K562 (cell line): ENCODE measurements around the gene KIF15. TPM values are rescaled to one million over a fixed set of nuclear protein-coding genes. Genes with fewer than 3 reads are reported as not detected.

Experiments
- ADNP ChIP-seq: fragments of 200-800 bp; sonication (Bioruptor generic); IDR thresholded peaks from 2 replicates; pipeline ENCODE4 v1.6.1; 2016; ENCODE audit warnings: missing genetic modification characterization, missing compliant biosample characterization
- CC2D1A ChIP-seq: fragments of 450-650 bp; IDR thresholded peaks from 2 replicates; pipeline ENCODE4 v1.6.1; 2017; ENCODE audit warnings: mild to moderate bottlenecking
- CREB3L1 ChIP-seq: fragments of 450-650 bp; IDR thresholded peaks from 2 replicates; pipeline ENCODE4 v1.6.1; 2014; ENCODE audit warnings: low read depth, mild to moderate bottlenecking, moderate library complexity, borderline replicate concordance
- ELF4 ChIP-seq: fragments of 450-650 bp; formaldehyde crosslinking; IDR thresholded peaks from 2 replicates; pipeline ENCODE4 v1.4.0; 2022; ENCODE audit warnings: missing genetic modification characterization
- FOXP1 ChIP-seq: sonication (generic); formaldehyde crosslinking; IDR thresholded peaks from 2 replicates; pipeline ENCODE4 v1.8.0; 2022; ENCODE audit warnings: mild to moderate bottlenecking, missing genetic modification reagents
- HLTF ChIP-seq: fragments of 450-650 bp; IDR thresholded peaks from 2 replicates; pipeline ENCODE4 v1.6.1; 2016
- HNRNPL ChIP-seq: fragments of 200-400 bp; formaldehyde crosslinking; IDR thresholded peaks from 2 replicates; pipeline ENCODE4 v1.6.1; 2017; ENCODE audit warnings: low read depth, mild to moderate bottlenecking, low read length
- IFI16 ChIP-seq: fragments of 250-450 bp; sonication (Bioruptor Pico); IDR thresholded peaks from 2 replicates; pipeline ENCODE4 v2.1.2; 2022; ENCODE audit warnings: mild to moderate bottlenecking, inconsistent platforms
- KHSRP ChIP-seq: fragments of 450-650 bp; IDR thresholded peaks from 2 replicates; pipeline ENCODE4 v1.6.1; 2017
- MITF ChIP-seq: IDR thresholded peaks from 2 replicates; pipeline ENCODE4 v1.6.1; 2014; ENCODE audit warnings: antibody characterized with exemption
- PRMT5 ChIP-seq: sonication (generic); formaldehyde crosslinking; IDR thresholded peaks from 2 replicates; pipeline ENCODE4 v1.5.0; 2020; ENCODE audit warnings: missing genetic modification reagents
- RERE ChIP-seq: sonication (generic); formaldehyde crosslinking; IDR thresholded peaks from 2 replicates; pipeline ENCODE4 v1.8.0; 2023; ENCODE audit warnings: missing genetic modification reagents, mild to moderate bottlenecking, borderline replicate concordance
- SMAD2 ChIP-seq: fragments of 150-350 bp; IDR thresholded peaks from 2 replicates; pipeline ENCODE4 v1.6.1; 2014; ENCODE audit warnings: low read depth, mild to moderate bottlenecking, low read length
- SMAD4 ChIP-seq: fragments of 250-450 bp; sonication (Bioruptor Pico); conservative IDR thresholded peaks from 2 replicates; pipeline ENCODE4 v1.8.0; 2021; ENCODE audit warnings: inconsistent platforms, mild to moderate bottlenecking, moderate library complexity
- SMARCB1 ChIP-seq: IDR thresholded peaks from 2 replicates; pipeline ENCODE4 v1.6.1; 2011; ENCODE audit warnings: improper control_type of control experiment, low read depth; ENCODE audit not compliant: insufficient read length
- WHSC1 ChIP-seq: IDR thresholded peaks from one replicate; pipeline ENCODE4 v1.6.1; 2012; ENCODE audit warnings: low read length, control low read depth, inconsistent platforms
- ZNF133 ChIP-seq: fragments of 250-450 bp; sonication (Bioruptor Pico); IDR thresholded peaks from 2 replicates; pipeline ENCODE4 v1.4.0; 2020; ENCODE audit warnings: mild to moderate bottlenecking
- ZNF398 ChIP-seq: fragments of 250-450 bp; sonication (Bioruptor Pico); IDR thresholded peaks from 2 replicates; pipeline ENCODE4 v1.8.0; 2021; ENCODE audit warnings: moderate library complexity, mild to moderate bottlenecking, inconsistent platforms
- ZNF75A ChIP-seq: fragments of 450-650 bp; formaldehyde crosslinking; IDR thresholded peaks from 2 replicates; pipeline ENCODE4 v1.4.0; 2020; ENCODE audit warnings: mild to moderate bottlenecking
- polyA plus RNA-seq, 8 experiments: library from polyadenylated mRNA; depleted of rRNA in 4 of 8; stranded (reverse) in 5 of 8; unstranded in 3 of 8; fragments of >200 nt; fragmentation: Nextera tagmentation in 2 of 8; fragmentation: Illumina TruSeq in 1 of 8; extraction: Ambion mirVana in 2 of 8; extraction: Trizol in 1 of 8; gene quantifications; 2 replicates each; pipeline versions ENCODE4 v1.2.1 to v1.2.3, GENCODE V29; 2011 to 2014; ENCODE audit warnings: inconsistent platforms in 1 of 8, missing spikeins in 1 of 8
- total RNA-seq, 7 experiments: library from RNA; depleted of rRNA in 6 of 7; stranded (reverse); fragments of >200 nt in 6 of 7; fragmentation: Illumina TruSeq in 2 of 7; extraction: Trizol in 2 of 7; gene quantifications; 2 replicates each; pipeline versions ENCODE4 v1.2.1 to v1.2.3, GENCODE V29; 2011 to 2021; ENCODE audit warnings: low replicate concordance in 1 of 7

The KIF15 gene
- total and polyA plus RNA-seq, 9 of the 15 experiments (the other 6 are each of a cell fraction or from before 2014, with no cell fraction given), result 9.0 to 45.9 (median 26.0) TPM

- TF ChIP-seq ADNP, result no peak
- peak; percentile 89 for TF ChIP-seq RERE (CRISPR knock-in tag)
- TF ChIP-seq ELF4, result no peak; the same call in 1 of the 2 replicates
- peak; percentile 96 for TF ChIP-seq KHSRP
- no peak for TF ChIP-seq WHSC1
- no peak for TF ChIP-seq ZNF398 (CRISPR knock-in tag)
- TF ChIP-seq HLTF, result no peak; the same call in 1 of the 2 replicates
- TF ChIP-seq SMAD2, result no peak
- TF ChIP-seq IFI16 (CRISPR knock-in tag), result no peak
- no peak for TF ChIP-seq MITF
- peak; percentile 75 for TF ChIP-seq SMAD4
- peak; percentile 97 for TF ChIP-seq CC2D1A
- 0 out of 2 replicates have a peak, but pooled peaks have one; percentile 28 for TF ChIP-seq ZNF75A (CRISPR knock-in tag)
- TF ChIP-seq SMARCB1, result no peak
- TF ChIP-seq FOXP1 (CRISPR knock-in tag), result peak; percentile 92
- no peak for TF ChIP-seq PRMT5 (CRISPR knock-in tag)
- no peak for TF ChIP-seq ZNF133 (CRISPR knock-in tag)
- peak; percentile 80 for TF ChIP-seq CREB3L1
- peak; percentile 37; the same call in 1 of the 2 replicates for TF ChIP-seq HNRNPL
Observed at GRCh38 chr3:44761424-44762169, at the start of gene KIF15, which contains the start of gene KIAA1143 (continued).
